Uterus (tissue), 4 donors: ENCODE data around the gene PLXNA4. TPM values are rescaled to one million over a fixed set of nuclear protein-coding genes. Genes with fewer than 3 reads are reported as not detected.

Source experiments
- DNase-seq, 2 donors: peaks; one replicate each; pipeline ENCODE4 v3.0.0-alpha.2; 2019 to 2020
- H3K27ac ChIP-seq, 2 donors: fragments of 200-600 bp; sonication (generic); 1 replicate in 1 of 2; 2 replicates in 1 of 2; pipeline ENCODE4 v1.5.1; 2016 to 2018
- H3K27me3 ChIP-seq, 2 donors: fragments of 200-600 bp; sonication (generic); one replicate each; pipeline ENCODE4 v1.5.1; 2018 to 2019; ENCODE audit warnings: control low read depth in 1 of 2
- H3K36me3 ChIP-seq, 2 donors: fragments of 200-600 bp; sonication (generic); one replicate each; pipeline ENCODE4 v1.5.1; 2019; ENCODE audit warnings: control low read depth in 1 of 2
- H3K4me1 ChIP-seq, 2 donors: fragments of 200-600 bp; sonication (generic); one replicate each; pipeline ENCODE4 v1.5.1; 2018 to 2019; ENCODE audit warnings: control low read depth in 1 of 2
- H3K4me3 ChIP-seq, 2 donors: fragments of 200-600 bp; sonication (generic); 1 replicate in 1 of 2; 2 replicates in 1 of 2; pipeline ENCODE4 v1.5.1; 2018 to 2019; ENCODE audit warnings: mild to moderate bottlenecking in 1 of 2
- H3K9me3 ChIP-seq, 2 donors: fragments of 200-600 bp; sonication (generic); one replicate each; pipeline ENCODE4 v1.5.1; 2019; ENCODE audit warnings: control low read depth in 1 of 2
- CTCF ChIP-seq, 4 experiments: fragments of 200-600 bp in 2 of 4; fragments of 450-650 bp in 2 of 4; sonication (generic) in 2 of 4; IDR thresholded peaks; one replicate each; pipeline ENCODE4 v1.5.1; 2016 to 2019; ENCODE audit warnings: antibody characterized with exemption in 4 of 4, mild to moderate bottlenecking in 2 of 4, moderate library complexity in 1 of 4
- POLR2A ChIP-seq, 2 donors: fragments of 450-650 bp; IDR thresholded peaks; one replicate each; pipeline ENCODE4 v1.6.1; 2016; ENCODE audit warnings: antibody characterized with exemption in 2 of 2, mild to moderate bottlenecking in 1 of 2, moderate library complexity in 1 of 2
- intact Hi-C: fragments of 100-400 bp; cut with DNase I; formaldehyde crosslinking; loops from one replicate; pipeline ENCODE4 v1.15.1; 2023; ENCODE audit warnings: low total_unique reads
- total RNA-seq, 4 donors: library from RNA; depleted of rRNA in 3 of 4; stranded (reverse); fragments of >200 nt in 3 of 4; gene quantifications; one replicate each; pipeline versions ENCODE4 v1.1.0 to v1.2.4, GENCODE V29; 2014 to 2023
- donor health status: DM: yes; HTN: yes; CAD: no.

The PLXNA4 gene
- total RNA-seq, 4 donors from 2014 or later: 4.1 to 16.5 (median 7.7) TPM

- intact Hi-C loops: no loop called here
- TF ChIP-seq CTCF (IDR thresholded peaks at IDR 0.05) (no peak), POLR2A (IDR thresholded peaks at IDR 0.05) (no peak)
- H3K27me3 ChIP-seq: no peaks in the 10 kb centered on the region
- no peak overlapping the region for H3K27ac ChIP-seq
- no peaks in the 10 kb centered on the region for H3K36me3 ChIP-seq
- H3K4me3 ChIP-seq: no peak overlapping the region
- no peak for DNase-seq
- no peaks in the 10 kb centered on the region for H3K4me1 ChIP-seq
- no peaks in the 10 kb centered on the region for H3K9me3 ChIP-seq
Measured at GRCh38 chr7:132150711-132151110, 425.6 kb downstream of the PLXNA4 start.

- DNase-seq: no peak
- Histone ChIP-seq H3K4me3 (no peak overlapping the region), H3K36me3 (no peaks in the 10 kb centered on the region), H3K4me1 (no peaks in the 10 kb centered on the region), H3K27ac (no peak overlapping the region), H3K9me3 (no peaks in the 10 kb centered on the region), H3K27me3 (no peaks in the 10 kb centered on the region)
- intact Hi-C loops: no loop called here
- TF ChIP-seq CTCF (IDR thresholded peaks at IDR 0.05): no peak
- no peak for TF ChIP-seq POLR2A (IDR thresholded peaks at IDR 0.05)
Measured at GRCh38 chr7:132149436-132150304, 426.6 kb downstream of the PLXNA4 start.

- Histone ChIP-seq H3K27me3 (no peaks in the 10 kb centered on the region), H3K4me3 (no peak overlapping the region), H3K36me3 (no peaks in the 10 kb centered on the region), H3K27ac (no peak overlapping the region), H3K4me1 (no peaks in the 10 kb centered on the region), H3K9me3 (no peaks in the 10 kb centered on the region)
- DNase-seq: no peak
- intact Hi-C loops: no loop called here
- TF ChIP-seq POLR2A (IDR thresholded peaks at IDR 0.05): no peak
- TF ChIP-seq CTCF (IDR thresholded peaks at IDR 0.05): no peak
Measured at GRCh38 chr7:132148876-132149275, 427.4 kb downstream of the PLXNA4 start.

- no peaks in the 10 kb centered on the region for H3K36me3 ChIP-seq
- H3K27ac ChIP-seq: no peak overlapping the region
- intact Hi-C loops: no loop called here
- no peaks in the 10 kb centered on the region for H3K27me3 ChIP-seq
- H3K4me1 ChIP-seq: no peaks in the 10 kb centered on the region
- TF ChIP-seq CTCF (IDR thresholded peaks at IDR 0.05) (peak in 1 of 4 experiments; percentile 29), POLR2A (IDR thresholded peaks at IDR 0.05) (no peak)
- H3K4me3 ChIP-seq: no peak overlapping the region
- DNase-seq: peak in 1 of 2 donors; percentile 62
- no peaks in the 10 kb centered on the region for H3K9me3 ChIP-seq
Measured at GRCh38 chr7:132145466-132145865, 430.8 kb downstream of the PLXNA4 start.

GRCh38 chr7:132145063-132145462 lies 431.2 kb downstream of the PLXNA4 start:
- Histone ChIP-seq H3K4me1 (no peaks in the 10 kb centered on the region), H3K27ac (no peak overlapping the region), H3K36me3 (no peaks in the 10 kb centered on the region), H3K9me3 (no peaks in the 10 kb centered on the region), H3K4me3 (no peak overlapping the region), H3K27me3 (no peaks in the 10 kb centered on the region)
- no peak for DNase-seq
- intact Hi-C loops: no loop called here
- TF ChIP-seq CTCF (IDR thresholded peaks at IDR 0.05): no peak
- no peak for TF ChIP-seq POLR2A (IDR thresholded peaks at IDR 0.05)
